ENCODE data around the gene HAS3.
"Not testable (repeated sequence)": the region's sequence is repeated elsewhere in the genome, so short reads cannot be mapped to it uniquely, and the experiment has no call there.

The HAS3 gene, protein sequence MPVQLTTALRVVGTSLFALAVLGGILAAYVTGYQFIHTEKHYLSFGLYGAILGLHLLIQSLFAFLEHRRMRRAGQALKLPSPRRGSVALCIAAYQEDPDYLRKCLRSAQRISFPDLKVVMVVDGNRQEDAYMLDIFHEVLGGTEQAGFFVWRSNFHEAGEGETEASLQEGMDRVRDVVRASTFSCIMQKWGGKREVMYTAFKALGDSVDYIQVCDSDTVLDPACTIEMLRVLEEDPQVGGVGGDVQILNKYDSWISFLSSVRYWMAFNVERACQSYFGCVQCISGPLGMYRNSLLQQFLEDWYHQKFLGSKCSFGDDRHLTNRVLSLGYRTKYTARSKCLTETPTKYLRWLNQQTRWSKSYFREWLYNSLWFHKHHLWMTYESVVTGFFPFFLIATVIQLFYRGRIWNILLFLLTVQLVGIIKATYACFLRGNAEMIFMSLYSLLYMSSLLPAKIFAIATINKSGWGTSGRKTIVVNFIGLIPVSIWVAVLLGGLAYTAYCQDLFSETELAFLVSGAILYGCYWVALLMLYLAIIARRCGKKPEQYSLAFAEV

DNA sequence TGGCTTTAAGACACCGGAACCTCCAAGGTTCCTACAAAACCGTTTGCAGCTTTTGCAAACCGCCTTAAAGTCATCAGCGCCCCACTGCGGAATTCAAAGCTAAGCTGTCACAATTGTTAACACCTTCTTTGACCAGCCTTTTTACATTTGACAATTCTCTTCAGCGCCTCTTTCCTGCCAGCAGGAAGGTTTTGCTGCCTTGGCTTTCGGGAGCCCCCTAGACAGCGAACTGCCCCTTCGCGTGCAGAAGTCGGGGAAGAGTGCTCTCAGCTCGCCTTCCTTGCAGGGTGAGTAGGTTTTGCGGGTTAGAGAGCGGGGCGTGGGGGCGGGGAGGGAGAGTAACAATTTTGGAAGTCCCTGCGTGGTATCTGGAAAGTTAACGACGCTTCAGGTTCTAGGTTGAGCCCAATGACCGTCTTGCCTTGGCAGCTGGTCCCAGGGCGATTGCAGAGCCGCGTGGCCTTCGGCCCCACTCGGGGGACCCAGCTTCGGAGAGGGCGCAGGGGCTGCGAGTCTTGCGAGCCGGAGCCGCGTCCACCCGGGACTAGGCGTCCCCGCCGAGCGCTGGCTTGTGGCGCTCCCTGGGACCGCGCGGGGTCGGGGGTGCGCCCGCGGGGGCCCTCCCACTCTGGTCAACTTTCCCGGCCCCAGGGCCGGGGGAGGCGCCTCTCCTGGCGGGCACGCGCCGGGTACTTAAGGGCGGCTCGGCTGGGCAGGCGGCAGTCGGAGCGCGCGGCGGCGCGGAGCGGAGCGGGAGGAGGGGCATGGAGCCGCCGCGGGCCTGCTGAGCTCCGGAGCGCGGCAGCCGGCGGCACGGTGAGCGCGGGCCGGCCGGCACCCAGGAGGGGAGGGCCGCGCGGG is at the start of gene HAS3:
HAS3 (plus strand) TSS at position 153 of the 861 bp plus-strand sequence. CDS start 3,743 bp downstream, outside the sequence.
- DNase-seq (ENCODE audit: low read depth): peak; percentile 81
- H3K4me3 ChIP-seq (ENCODE audit: low read depth, low read length): peak within 1 kb of the TSS; percentile 53
- TF ChIP-seq, protein P1, sequence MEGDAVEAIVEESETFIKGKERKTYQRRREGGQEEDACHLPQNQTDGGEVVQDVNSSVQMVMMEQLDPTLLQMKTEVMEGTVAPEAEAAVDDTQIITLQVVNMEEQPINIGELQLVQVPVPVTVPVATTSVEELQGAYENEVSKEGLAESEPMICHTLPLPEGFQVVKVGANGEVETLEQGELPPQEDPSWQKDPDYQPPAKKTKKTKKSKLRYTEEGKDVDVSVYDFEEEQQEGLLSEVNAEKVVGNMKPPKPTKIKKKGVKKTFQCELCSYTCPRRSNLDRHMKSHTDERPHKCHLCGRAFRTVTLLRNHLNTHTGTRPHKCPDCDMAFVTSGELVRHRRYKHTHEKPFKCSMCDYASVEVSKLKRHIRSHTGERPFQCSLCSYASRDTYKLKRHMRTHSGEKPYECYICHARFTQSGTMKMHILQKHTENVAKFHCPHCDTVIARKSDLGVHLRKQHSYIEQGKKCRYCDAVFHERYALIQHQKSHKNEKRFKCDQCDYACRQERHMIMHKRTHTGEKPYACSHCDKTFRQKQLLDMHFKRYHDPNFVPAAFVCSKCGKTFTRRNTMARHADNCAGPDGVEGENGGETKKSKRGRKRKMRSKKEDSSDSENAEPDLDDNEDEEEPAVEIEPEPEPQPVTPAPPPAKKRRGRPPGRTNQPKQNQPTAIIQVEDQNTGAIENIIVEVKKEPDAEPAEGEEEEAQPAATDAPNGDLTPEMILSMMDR (IDR thresholded peaks at IDR 0.05; ENCODE audit: low read depth, low read length): peak; percentile 47
- no peak for TF ChIP-seq POLR2A (IDR thresholded peaks at IDR 0.05; ENCODE audit: extremely low read depth, insufficient read length)

DNA sequence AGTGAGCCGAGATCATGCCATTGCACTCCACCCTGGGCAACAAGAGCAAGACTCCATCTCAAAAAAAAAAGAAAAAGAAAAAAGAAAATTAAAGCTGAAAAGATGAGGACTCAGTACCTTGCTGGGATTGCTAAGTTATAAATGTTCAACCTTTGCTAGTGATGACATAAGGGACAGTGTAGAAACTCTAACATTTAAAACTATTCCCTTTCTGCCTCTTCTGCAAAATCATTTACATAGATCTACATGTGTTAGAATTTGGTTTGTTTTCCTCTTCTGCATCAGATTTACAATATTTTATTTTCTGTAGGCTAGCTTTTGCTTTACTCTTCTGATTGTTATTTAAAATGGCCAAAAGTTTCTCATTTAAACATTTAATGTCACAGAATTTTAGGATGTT is 49.5 kb upstream of the HAS3 start:
- no peak overlapping the region for H3K4me3 ChIP-seq (ENCODE audit: low read depth, low read length)
- no peak for DNase-seq (ENCODE audit: low read depth)
- TF ChIP-seq MYC (IDR thresholded peaks at IDR 0.05; ENCODE audit: low read depth, low read length) (no peak), POLR2A (IDR thresholded peaks at IDR 0.05; ENCODE audit: extremely low read depth, insufficient read length) (no peak)
- TF ChIP-seq, protein P1 (IDR thresholded peaks at IDR 0.05; ENCODE audit: low read depth, low read length): no peak
- TF ChIP-seq, protein P2, sequence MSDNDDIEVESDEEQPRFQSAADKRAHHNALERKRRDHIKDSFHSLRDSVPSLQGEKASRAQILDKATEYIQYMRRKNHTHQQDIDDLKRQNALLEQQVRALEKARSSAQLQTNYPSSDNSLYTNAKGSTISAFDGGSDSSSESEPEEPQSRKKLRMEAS (IDR thresholded peaks at IDR 0.05; ENCODE audit: low read depth, low read length): no peak

DNA sequence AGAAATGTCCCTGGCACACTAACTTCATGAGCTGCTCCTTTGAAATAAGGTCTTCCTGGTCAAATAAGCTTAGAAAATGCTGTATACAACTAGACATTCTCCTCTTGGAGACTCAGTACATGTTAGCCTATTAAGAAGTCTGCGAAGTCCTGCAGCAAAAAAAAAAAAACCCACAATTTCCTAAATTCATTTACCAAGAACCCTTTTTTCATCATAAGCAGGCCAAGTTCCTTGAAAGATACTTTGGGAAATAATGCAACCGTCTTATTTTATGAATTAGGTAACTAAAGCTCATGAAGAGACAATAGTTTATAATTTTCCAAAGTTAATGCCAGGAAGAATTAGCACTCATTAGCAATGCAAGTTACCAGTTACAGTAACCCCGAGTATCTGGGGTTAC is 49.0 kb upstream of the HAS3 start:
- no peak overlapping the region for H3K4me3 ChIP-seq (ENCODE audit: low read depth, low read length)
- TF ChIP-seq POLR2A (IDR thresholded peaks at IDR 0.05; ENCODE audit: extremely low read depth, insufficient read length): no peak
- TF ChIP-seq, protein P1 (IDR thresholded peaks at IDR 0.05; ENCODE audit: low read depth, low read length): no peak
- TF ChIP-seq, protein P2 (IDR thresholded peaks at IDR 0.05; ENCODE audit: low read depth, low read length): no peak
- no peak for TF ChIP-seq MYC (IDR thresholded peaks at IDR 0.05; ENCODE audit: low read depth, low read length)
- DNase-seq (ENCODE audit: low read depth): no peak

DNA sequence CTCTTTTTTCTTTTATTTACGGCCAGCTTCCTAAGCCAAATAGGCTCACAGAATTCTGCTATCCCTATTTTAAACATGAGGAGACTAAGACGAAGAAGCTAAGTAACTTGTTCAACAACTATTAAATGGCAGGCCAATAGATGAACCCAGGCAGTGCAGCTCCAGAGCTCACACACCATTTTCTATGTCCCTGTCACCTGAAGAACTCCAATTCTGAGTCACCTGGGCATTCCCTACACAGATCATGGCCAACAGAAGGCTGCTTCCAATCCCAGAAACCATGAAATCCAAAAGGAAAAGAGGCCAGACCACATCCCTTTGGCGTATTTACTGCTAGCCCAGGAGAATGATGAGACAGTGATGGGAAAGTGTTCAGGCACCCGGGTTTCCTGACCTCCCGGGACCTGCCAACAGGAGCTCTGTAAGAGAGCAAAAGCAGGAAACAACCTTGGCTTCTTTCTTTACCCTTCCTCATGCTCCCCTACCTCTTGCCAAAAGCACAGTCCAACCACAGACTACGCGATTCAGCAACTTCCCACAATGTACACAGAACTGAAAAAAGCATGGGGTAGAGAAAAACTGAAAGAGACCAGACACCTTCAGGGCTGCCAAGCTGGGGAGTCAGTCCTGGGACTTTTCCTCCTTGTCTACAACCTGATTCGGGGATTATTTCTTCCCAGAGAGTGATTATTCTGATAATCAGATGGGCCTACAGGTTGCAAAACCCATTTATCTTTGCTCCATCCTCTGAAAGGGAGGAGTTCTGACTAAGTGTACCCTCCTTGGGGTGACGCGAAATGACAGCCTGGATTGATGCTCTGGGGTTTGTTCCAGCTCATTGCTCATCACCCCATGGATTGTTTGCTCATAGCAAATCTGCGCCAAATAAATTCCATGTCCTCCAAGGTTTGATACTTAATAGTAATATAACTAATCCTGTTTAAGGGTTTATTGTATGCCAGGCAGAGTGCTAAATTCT is 47.8 kb upstream of the HAS3 start:
- no peak overlapping the region for H3K4me3 ChIP-seq (ENCODE audit: low read depth, low read length)
- peak; percentile 50 for DNase-seq (ENCODE audit: low read depth)
- TF ChIP-seq, protein P2 (IDR thresholded peaks at IDR 0.05; ENCODE audit: low read depth, low read length): no peak
- TF ChIP-seq POLR2A (IDR thresholded peaks at IDR 0.05; ENCODE audit: extremely low read depth, insufficient read length): no peak
- no peak for TF ChIP-seq MYC (IDR thresholded peaks at IDR 0.05; ENCODE audit: low read depth, low read length)
- TF ChIP-seq, protein P1 (IDR thresholded peaks at IDR 0.05; ENCODE audit: low read depth, low read length): no peak

DNA sequence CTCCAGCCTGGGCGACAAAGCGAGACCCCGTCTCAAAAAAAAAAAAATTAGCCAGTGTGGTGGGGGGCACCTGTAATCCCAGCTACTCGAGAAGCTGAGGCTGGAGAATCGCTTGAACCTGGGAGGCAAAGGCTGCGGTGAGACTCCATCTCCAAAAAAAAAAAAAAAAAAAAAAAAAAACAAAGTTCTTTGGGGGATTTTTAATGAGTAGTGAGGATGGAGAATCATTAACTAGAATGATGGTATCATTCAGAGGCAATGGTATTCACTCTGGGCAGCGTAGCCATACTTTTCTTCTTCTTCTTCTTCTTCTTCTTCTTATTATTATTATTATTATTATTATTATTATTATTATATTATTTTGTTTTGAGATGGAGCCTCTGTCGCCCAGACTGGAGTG is 42.0 kb upstream of the HAS3 start:
- DNase-seq (ENCODE audit: low read depth); H3K4me3 ChIP-seq (ENCODE audit: low read depth, low read length): not testable (repeated sequence)
